Astrocyte of the spinal cord (primary cell): Measurements from ENCODE around the gene CTDSP1.

Experiments used
- DNase-seq: peaks from one replicate; pipeline ENCODE4 v3.0.0; 2011; ENCODE audit warnings: low read depth, low spot score
- H3K4me3 ChIP-seq: 2 replicates; pipeline ENCODE4 v1.5.1; 2011; ENCODE audit warnings: low read depth, mild to moderate bottlenecking, low read length, moderate library complexity
- in situ Hi-C: cut with HindIII; loops from 2 replicates; pipeline ENCODE4 v1.10.0; 2017; ENCODE audit warnings: low sequenced_read_pairs
- TF ChIP-seq, protein P1 (sequence below): IDR thresholded peaks from 2 replicates; pipeline ENCODE4 v1.5.1; 2012; ENCODE audit warnings: low read depth, mild to moderate bottlenecking, low read length, inconsistent platforms

CTDSP1 gene

DNA sequence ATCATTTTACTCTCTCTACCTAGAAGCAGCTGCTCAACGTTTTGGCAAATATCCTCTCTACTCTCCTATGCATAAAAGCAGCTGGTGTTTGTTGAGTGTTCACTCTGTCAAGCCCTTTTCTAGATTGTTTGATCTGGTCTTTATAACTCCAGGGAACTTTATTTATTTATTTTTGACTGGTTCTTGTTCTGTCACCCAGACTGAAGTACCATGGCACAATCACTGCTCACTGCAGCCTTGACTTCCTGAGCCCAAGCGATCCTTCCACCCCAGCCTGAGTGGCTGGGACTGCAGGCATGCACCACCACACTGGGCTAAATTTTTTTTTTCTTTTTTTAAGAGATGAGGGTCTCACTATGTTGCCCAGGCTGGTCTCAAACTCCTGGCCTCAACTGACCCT lies 30.3 kb upstream of the CTDSP1 start:
- in situ Hi-C loops, result no loop called here
- TF ChIP-seq, protein P1, sequence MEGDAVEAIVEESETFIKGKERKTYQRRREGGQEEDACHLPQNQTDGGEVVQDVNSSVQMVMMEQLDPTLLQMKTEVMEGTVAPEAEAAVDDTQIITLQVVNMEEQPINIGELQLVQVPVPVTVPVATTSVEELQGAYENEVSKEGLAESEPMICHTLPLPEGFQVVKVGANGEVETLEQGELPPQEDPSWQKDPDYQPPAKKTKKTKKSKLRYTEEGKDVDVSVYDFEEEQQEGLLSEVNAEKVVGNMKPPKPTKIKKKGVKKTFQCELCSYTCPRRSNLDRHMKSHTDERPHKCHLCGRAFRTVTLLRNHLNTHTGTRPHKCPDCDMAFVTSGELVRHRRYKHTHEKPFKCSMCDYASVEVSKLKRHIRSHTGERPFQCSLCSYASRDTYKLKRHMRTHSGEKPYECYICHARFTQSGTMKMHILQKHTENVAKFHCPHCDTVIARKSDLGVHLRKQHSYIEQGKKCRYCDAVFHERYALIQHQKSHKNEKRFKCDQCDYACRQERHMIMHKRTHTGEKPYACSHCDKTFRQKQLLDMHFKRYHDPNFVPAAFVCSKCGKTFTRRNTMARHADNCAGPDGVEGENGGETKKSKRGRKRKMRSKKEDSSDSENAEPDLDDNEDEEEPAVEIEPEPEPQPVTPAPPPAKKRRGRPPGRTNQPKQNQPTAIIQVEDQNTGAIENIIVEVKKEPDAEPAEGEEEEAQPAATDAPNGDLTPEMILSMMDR, result no peak
- no peak for DNase-seq
- no peak overlapping the region for H3K4me3 ChIP-seq

- TF ChIP-seq, protein P1, result no peak
- DNase-seq, result no peak
- in situ Hi-C loops, result no loop called here
- no peak overlapping the region for H3K4me3 ChIP-seq
Measured at GRCh38 chr2:218370410-218371063, 29.1 kb upstream of the CTDSP1 start.

GRCh38 chr2:218371983-218372350 lies 27.7 kb upstream of the CTDSP1 start:
- no peak overlapping the region for H3K4me3 ChIP-seq
- in situ Hi-C loops, result no loop called here
- TF ChIP-seq, protein P1, result no peak
- DNase-seq, result no peak

- no peak for DNase-seq
- in situ Hi-C loops, result no loop called here
- no peak overlapping the region for H3K4me3 ChIP-seq
- TF ChIP-seq, protein P1, result no peak
Measured at GRCh38 chr2:218374795-218375194, 24.9 kb upstream of the CTDSP1 start.

DNA sequence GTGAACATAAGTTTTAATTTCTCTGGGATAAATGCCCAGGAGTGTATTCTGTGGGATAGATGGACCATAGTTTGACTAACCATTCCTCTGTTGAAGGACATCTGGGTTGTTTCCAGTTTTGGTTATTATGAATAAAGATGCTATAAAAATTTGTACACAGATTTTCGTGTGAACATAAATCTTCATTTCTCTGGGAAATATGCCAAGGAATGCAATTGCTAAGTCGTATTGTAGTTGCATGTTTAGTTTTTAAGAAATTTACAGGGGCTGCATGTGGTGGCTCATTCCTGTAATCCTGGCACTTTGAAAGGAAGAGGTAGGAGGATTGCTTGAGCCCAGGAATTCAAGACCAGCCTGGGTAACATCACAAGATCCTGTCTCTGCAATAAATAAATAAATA lies 24.5 kb upstream of the CTDSP1 start:
- no peak overlapping the region for H3K4me3 ChIP-seq
- in situ Hi-C loops, result no loop called here
- TF ChIP-seq, protein P1, result no peak
- no peak for DNase-seq

- no peak for DNase-seq
- TF ChIP-seq, protein P1, result no peak
- no peak overlapping the region for H3K4me3 ChIP-seq
- in situ Hi-C loops, result no loop called here
Measured at GRCh38 chr2:218378053-218378452, 21.6 kb upstream of the CTDSP1 start.
